Pancreas (tissue), 10 donors: ENCODE data around the gene SSBP2. TPM values are rescaled to one million over a fixed set of nuclear protein-coding genes. Genes with fewer than 3 reads are reported as not detected.

Source experiments
- ATAC-seq, 4 donors: fragments of 200-7000 bp; cut with Tn5 transposase; one replicate each; pipeline versions ENCODE4 v1.8.0 to v1.9.1; 2020; ENCODE audit warnings: mild to moderate bottlenecking in 4 of 4, moderate library complexity in 4 of 4
- DNase-seq, 6 donors: peaks; one replicate each; pipeline ENCODE4 v3.0.0-alpha.2; 2020
- FAIRE-seq: peaks from 2 replicates; lab custom pipeline; 2012; peaks lifted over from hg19 to GRCh38; lab: Jason Lieb, UNC
- H3K27ac ChIP-seq, 4 donors: fragments of 200-600 bp; sonication (generic); 1 replicate in 3 of 4; 2 replicates in 1 of 4; pipeline versions ENCODE4 v1.5.0 to v1.8.0; 2020
- H3K27me3 ChIP-seq, 4 donors: fragments of 200-600 bp; one replicate each; pipeline ENCODE4 v1.8.0; 2021
- H3K36me3 ChIP-seq, 3 donors: fragments of 200-600 bp; sonication (generic) in 1 of 3; one replicate each; pipeline versions ENCODE4 v1.5.0 to v1.8.0; 2020 to 2021
- H3K4me1 ChIP-seq, 3 donors: fragments of 200-600 bp; one replicate each; pipeline ENCODE4 v1.8.0; 2021
- H3K4me3 ChIP-seq, 4 donors: fragments of 200-600 bp; sonication (generic) in 2 of 4; one replicate each; pipeline versions ENCODE4 v1.5.0 to v1.8.0; 2020 to 2021
- H3K9me3 ChIP-seq, 4 donors: fragments of 200-600 bp; one replicate each; pipeline ENCODE4 v1.8.0; 2021
- WGBS, 2 donors: extraction: QIAGEN DNeasy Blood & Tissue Kit; methylation state at CpG; one replicate each; pipeline ENCODE4 v1.1.7; 2013; 5-methylcytosine and 5-hydroxymethylcytosine counted together
- intact Hi-C, 3 donors: fragments of 100-400 bp; cut with DNase I; formaldehyde crosslinking; loops; one replicate each; pipeline versions ENCODE4 v1.11.1 to v1.14.2; 2022
- polyA plus RNA-seq, 2 donors: library from polyadenylated mRNA; stranded (reverse); fragments of 200-250 nt; gene quantifications; one replicate each; pipeline ENCODE4 v1.2.3, GENCODE V29; 2013
- total RNA-seq, 6 donors: library from RNA; stranded (reverse); fragmentation: NEBNext Ultra II Directional in 4 of 6; extraction: Animal tissue kit (Norgen Biotek cat#: 25700) in 4 of 6; gene quantifications; one replicate each; pipeline versions ENCODE4 v1.2.1 to v1.2.4, GENCODE V29; 2021 to 2023
- TF ChIP-seq, protein P1 (sequence below), 4 donors: fragments of 200-600 bp; sonication (generic) in 3 of 4; IDR thresholded peaks; one replicate each; pipeline versions ENCODE4 v1.5.0 to v1.8.0; 2021; ENCODE audit warnings: antibody characterized with exemption in 4 of 4
- donor health status: healthy with polysubstance abuse.
- donor health status: DM: no; HTN: no; CAD: no; lungs with moderate emphysema.
- donor health status: DM: no; HTN: no; CAD: no.
- donor health status: control.
- donor health status: control.
- donor health status: Bipolar disorder and iron deficiency.
- donor health status: DM: yes; HTN: yes; CAD: no.
- donor health status: DM: no; HTN: no; CAD: no.
- donor health status: DM: no; HTN: no; CAD: no.
- donor health status: DM: yes; HTN: yes; CAD: no.

The SSBP2 gene
- 10 to 100 TPM; 10.1 to 16.9 (median 15.8) TPM for total RNA-seq
- 10 to 100 TPM in 1 of 2 donors, 1 to 10 TPM in 1; 8.6 to 20.7 TPM for polyA plus RNA-seq

- FAIRE-seq (no peak), ATAC-seq (peak; percentile 88 to 94 (median 88)), DNase-seq (peak; percentile 99 to 100 (median 100))
- intact Hi-C loops = loop anchor here in 2 of 3 donors (2.0 to 5.0 kb wide), 3 partner anchors 36 to 221 kb away; partner anchors contain the start of gene ATG10 (in 1 of the 2)
- no peaks in the 10 kb centered on the region for H3K27me3 ChIP-seq
- peak within 1 kb of the TSS; percentile 93 to 100 (median 98) for H3K27ac ChIP-seq
- H3K9me3 ChIP-seq = no peaks in the 10 kb centered on the region
- TF ChIP-seq, protein P1, sequence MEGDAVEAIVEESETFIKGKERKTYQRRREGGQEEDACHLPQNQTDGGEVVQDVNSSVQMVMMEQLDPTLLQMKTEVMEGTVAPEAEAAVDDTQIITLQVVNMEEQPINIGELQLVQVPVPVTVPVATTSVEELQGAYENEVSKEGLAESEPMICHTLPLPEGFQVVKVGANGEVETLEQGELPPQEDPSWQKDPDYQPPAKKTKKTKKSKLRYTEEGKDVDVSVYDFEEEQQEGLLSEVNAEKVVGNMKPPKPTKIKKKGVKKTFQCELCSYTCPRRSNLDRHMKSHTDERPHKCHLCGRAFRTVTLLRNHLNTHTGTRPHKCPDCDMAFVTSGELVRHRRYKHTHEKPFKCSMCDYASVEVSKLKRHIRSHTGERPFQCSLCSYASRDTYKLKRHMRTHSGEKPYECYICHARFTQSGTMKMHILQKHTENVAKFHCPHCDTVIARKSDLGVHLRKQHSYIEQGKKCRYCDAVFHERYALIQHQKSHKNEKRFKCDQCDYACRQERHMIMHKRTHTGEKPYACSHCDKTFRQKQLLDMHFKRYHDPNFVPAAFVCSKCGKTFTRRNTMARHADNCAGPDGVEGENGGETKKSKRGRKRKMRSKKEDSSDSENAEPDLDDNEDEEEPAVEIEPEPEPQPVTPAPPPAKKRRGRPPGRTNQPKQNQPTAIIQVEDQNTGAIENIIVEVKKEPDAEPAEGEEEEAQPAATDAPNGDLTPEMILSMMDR (IDR thresholded peaks at IDR 0.05) = no peak
- H3K36me3 ChIP-seq = no peaks in the 10 kb centered on the region
- peaks cover 5 to 20% (median 14%) of the 10 kb centered on the region in 3 donors for H3K4me1 ChIP-seq
- H3K4me3 ChIP-seq = peak within 1 kb of the TSS; percentile 54 to 85 (median 69)
- WGBS, 2 donors = 1% methylated on average over 43 to 73 of the region's 73 CpGs
These were observed at the start of gene SSBP2 for GRCh38 chr5:81751009-81751835. SSBP2 (minus strand) TSS chr5:81751097; CDS start chr5:81751042, 55 bp downstream.

- TF ChIP-seq, protein P1 (IDR thresholded peaks at IDR 0.05) = no peak
- no peak for DNase-seq
- ATAC-seq = no peak
- Histone ChIP-seq H3K4me3 (no peak overlapping the region), H3K27me3 (no peaks in the 10 kb centered on the region), H3K27ac (no peak overlapping the region), H3K4me1 (no peaks in the 10 kb centered on the region), H3K9me3 (no peaks in the 10 kb centered on the region), H3K36me3 (no peaks in the 10 kb centered on the region)
- intact Hi-C loops = no loop called here
- FAIRE-seq = no peak
- 83 to 85% methylated on average over 1 of the region's 1 CpG for WGBS, 2 donors
These were observed 44.8 kb upstream of the SSBP2 start for GRCh38 chr5:81795666-81796065.

DNA sequence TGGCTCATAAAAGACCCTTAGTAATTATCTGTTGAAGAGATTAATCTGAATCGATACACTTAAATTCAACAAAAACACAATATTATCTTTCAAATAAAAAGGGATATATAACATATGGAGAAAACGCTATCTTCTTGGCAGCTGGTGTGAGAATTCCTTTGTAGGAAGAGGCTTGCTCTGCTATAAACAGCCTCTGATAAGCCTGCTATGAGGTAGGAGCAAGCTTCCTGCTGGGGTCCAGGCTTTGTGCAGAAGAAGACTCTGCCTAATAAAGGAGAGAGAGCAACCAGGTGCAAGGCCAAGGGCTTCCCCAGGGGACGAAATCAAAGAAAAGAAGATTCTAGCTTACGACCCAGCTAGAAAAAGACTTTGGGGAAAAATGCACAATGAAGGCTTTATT lies 43.3 kb upstream of the SSBP2 start:
- TF ChIP-seq, protein P1 (IDR thresholded peaks at IDR 0.05) = no peak
- intact Hi-C loops = no loop called here
- Histone ChIP-seq H3K4me1 (no peaks in the 10 kb centered on the region), H3K27me3 (no peaks in the 10 kb centered on the region), H3K36me3 (no peaks in the 10 kb centered on the region), H3K9me3 (no peaks in the 10 kb centered on the region), H3K27ac (no peak overlapping the region), H3K4me3 (no peak overlapping the region)
- ATAC-seq = peak in 1 of 4 donors; percentile 24
- WGBS, 2 donors = 52 to 57% methylated on average over 4 of the region's 4 CpGs
- no peak for DNase-seq
- FAIRE-seq = no peak

GRCh38 chr5:81790336-81790735 lies 39.4 kb upstream of the SSBP2 start:
- Histone ChIP-seq H3K27me3 (no peaks in the 10 kb centered on the region), H3K4me3 (no peak overlapping the region), H3K27ac (no peak overlapping the region), H3K4me1 (peaks cover 0 to 18% (median 15%) of the 10 kb centered on the region in 3 donors), H3K9me3 (no peaks in the 10 kb centered on the region), H3K36me3 (no peaks in the 10 kb centered on the region)
- TF ChIP-seq, protein P1 (IDR thresholded peaks at IDR 0.05) = no peak
- no peak for DNase-seq
- 79 to 86% methylated on average over 9 of the region's 9 CpGs for WGBS, 2 donors
- no peak for FAIRE-seq
- intact Hi-C loops = no loop called here
- ATAC-seq = no peak
